Measurements from ENCODE around the gene SESN1.

DNA sequence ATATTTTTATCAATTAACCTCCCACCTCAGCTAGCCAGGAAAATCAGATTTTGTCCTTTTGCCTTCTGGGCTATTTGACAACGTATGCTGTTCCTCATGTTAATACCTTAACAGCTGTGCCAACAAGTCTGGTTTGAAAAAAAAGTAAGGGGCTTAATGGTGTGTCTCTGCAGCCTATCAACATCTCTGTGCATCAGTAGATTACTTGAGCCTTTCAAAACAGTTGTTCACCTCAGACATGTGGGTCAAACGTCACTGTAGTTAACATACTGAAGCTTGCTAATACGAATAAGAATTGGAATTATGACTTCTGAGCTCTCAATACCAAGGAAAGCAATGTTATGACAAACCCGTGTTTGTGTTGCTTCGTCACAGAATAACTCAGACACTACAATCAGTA, 23.7 kb upstream of the SESN1 start:
- TF ChIP-seq, protein P1, sequence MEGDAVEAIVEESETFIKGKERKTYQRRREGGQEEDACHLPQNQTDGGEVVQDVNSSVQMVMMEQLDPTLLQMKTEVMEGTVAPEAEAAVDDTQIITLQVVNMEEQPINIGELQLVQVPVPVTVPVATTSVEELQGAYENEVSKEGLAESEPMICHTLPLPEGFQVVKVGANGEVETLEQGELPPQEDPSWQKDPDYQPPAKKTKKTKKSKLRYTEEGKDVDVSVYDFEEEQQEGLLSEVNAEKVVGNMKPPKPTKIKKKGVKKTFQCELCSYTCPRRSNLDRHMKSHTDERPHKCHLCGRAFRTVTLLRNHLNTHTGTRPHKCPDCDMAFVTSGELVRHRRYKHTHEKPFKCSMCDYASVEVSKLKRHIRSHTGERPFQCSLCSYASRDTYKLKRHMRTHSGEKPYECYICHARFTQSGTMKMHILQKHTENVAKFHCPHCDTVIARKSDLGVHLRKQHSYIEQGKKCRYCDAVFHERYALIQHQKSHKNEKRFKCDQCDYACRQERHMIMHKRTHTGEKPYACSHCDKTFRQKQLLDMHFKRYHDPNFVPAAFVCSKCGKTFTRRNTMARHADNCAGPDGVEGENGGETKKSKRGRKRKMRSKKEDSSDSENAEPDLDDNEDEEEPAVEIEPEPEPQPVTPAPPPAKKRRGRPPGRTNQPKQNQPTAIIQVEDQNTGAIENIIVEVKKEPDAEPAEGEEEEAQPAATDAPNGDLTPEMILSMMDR (conservative IDR thresholded peaks at IDR 0.05; ENCODE audit: low read length): no peak
- no peak for TF ChIP-seq EZH2phosphoT487 (IDR thresholded peaks at IDR 0.05; ENCODE audit: borderline replicate concordance, low read depth, low read length)

Measured in OCI-LY7 (cell line).